Sigmoid colon (tissue), 4 donors: ENCODE measurements around the gene PLOD3.

Source experiments
- CTCF ChIP-seq, 4 experiments: fragments of 450-650 bp in 3 of 4; fragments of 200-600 bp in 1 of 4; IDR thresholded peaks; one replicate each; pipeline ENCODE4 v1.5.1; 2016 to 2019; ENCODE audit warnings: antibody characterized with exemption in 4 of 4, mild to moderate bottlenecking in 3 of 4, moderate library complexity in 2 of 4
- EP300 ChIP-seq, 4 donors: sonication (generic); formaldehyde crosslinking; IDR thresholded peaks; one replicate each; pipeline ENCODE4 v1.6.1; 2017; ENCODE audit warnings: antibody characterized with exemption in 4 of 4
- POLR2A ChIP-seq, 2 donors: fragments of 450-650 bp; IDR thresholded peaks; one replicate each; pipeline ENCODE4 v1.6.1; 2016; ENCODE audit warnings: antibody characterized with exemption in 2 of 2, mild to moderate bottlenecking in 2 of 2, moderate library complexity in 2 of 2
- POLR2AphosphoS5 ChIP-seq, 4 donors: sonication (generic); formaldehyde crosslinking; IDR thresholded peaks; one replicate each; pipeline ENCODE4 v1.6.1; 2017; ENCODE audit warnings: antibody characterized with exemption in 4 of 4

GRCh38 chr7:101265622-101266516 lies 48.5 kb upstream of the PLOD3 start:
- TF ChIP-seq EP300 (IDR thresholded peaks at IDR 0.05) (no peak), CTCF (IDR thresholded peaks at IDR 0.05) (no peak), POLR2AphosphoS5 (IDR thresholded peaks at IDR 0.05) (no peak), POLR2A (IDR thresholded peaks at IDR 0.05) (no peak)
